Activated naive CD8-positive, alpha-beta T cell treated with anti-CD3 and anti-CD28 coated beads, Interleukin-2, amount 50 U/mL, for 16 hours (primary cell): Measurements from ENCODE around the gene MGAT5B.

Experiments used
- DNase-seq: peaks from one replicate; pipeline ENCODE4 v3.0.0-alpha.2; 2020; ENCODE audit warnings: low read depth, low spot score

MGAT5B gene

DNA sequence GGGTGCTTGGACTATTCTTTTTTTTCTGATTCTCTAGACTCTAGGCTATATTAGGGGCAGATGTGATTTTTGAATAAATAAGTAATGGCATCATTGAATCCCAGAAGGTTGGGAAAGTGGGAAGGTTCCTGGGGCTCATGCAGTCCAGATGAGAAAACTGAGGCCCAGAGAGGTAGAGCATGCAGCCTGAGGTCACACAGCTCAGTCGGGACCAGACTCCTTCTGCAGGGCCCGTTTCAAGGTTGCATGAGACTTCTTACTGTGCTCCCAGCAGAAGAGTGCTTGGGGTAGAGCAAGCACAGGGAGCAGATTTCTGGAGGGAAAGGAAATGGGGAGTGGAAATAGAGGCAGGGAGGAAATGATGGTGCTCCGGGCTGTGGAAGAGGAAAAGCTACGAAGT, 59.8 kb downstream of the MGAT5B start:
- DNase-seq = no peak

DNA sequence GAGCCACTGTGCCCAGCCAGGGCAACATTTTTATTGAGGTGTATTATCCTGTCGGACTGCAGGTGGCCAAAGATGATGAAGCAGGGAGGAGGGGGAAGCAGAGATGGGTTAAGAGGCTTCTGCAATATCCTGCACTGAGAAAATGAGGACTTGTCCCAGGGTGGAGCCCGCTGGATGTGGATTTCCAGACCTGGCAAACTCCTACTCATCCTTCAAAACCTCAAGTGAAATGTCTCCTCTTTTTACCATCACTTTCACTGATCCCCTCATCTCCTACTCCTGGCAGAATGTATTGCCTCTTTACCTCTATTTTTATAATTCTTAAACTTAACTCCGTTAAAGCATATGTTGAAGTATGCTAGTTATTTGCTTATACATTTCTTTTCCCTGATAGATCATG, 60.9 kb downstream of the MGAT5B start:
- DNase-seq = no peak

- DNase-seq = no peak
Measured at GRCh38 chr17:76929601-76930000, 61.4 kb downstream of the MGAT5B start.

- no peak for DNase-seq
Measured at GRCh38 chr17:76930107-76930506, 61.9 kb downstream of the MGAT5B start.

DNA sequence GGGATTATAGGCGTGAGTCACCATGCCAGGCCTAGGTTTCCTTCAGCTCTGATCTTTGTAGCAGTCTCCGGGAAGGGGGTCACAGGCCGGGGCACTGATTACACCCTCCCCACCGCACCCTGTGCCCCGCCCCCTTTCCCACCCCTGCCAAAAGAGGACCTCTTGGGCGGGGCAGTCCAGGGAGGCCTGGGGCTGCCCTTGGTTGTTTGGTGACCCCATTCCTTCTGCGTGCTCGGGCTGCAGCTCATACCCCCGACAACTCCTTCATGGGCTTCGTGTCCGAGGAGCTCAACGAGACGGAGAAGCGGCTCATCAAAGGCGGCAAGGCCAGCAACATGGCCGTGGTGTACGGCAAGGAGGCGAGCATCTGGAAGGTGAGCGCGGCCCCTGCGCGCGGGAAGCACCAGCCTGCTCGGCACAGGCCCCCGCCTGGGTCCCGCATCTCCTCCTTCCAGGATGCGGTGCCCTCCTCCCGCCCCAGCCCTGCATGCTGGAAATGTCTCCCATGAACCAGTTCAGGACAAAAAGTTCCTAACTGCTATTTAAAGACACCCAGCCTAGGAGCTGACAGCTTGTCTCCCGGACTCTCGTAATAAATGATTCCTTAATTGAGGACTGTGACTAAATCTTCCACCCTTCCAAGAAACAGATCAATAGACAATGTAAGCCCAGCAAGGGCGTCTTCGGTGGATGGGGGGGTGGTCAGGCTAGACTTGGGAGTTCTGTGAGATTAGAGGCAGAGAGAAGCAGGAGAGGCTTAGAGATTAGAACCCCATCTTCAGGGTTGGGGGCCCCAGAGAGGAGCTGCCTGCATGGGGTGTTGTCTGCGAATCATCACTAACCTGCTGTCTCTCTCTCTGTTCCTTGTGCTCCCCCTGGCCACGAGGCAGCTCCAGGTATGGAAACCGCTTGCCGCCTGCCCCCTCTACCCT, 64.5 kb downstream of the MGAT5B start:
- no peak for DNase-seq

DNA sequence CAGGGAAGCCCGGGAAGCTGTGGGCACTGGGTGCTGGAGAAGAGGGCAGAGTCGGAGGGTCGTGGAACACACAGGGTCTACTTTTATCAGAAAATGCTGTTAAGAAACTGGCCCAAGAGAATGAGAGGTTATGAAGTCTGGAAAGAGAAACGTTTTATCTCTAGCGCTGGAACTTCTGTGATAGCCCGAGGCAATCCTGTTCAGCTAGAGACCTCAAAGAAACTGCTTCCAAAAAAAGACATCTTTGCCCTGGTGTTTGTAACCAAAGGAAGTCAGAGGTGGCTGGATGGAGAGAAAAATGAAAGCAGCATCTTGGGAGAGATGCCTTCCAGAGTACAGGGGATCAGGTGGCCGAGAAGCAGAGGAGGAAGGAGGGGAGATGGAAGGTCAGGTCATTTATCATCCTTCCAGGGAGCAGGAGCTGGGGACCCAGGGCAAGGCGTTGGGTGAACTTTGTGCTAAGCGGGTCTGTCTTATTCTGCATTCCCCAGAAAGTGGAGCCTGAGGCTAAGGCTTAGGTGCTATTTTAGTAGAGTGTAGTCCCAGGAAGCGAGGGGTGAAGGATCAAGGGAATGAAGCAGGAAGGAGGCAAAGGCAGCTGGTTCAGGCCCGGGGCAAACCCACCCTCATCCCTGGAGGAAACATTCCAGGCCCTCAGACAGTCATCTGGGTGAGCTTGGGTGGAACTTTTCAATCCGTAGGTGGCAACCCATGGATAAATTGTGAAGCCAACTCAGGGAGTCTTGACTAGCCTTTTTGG, 66.5 kb downstream of the MGAT5B start:
- DNase-seq = no peak

GRCh38 chr17:76935331-76935730, 67.1 kb downstream of the MGAT5B start:
- no peak for DNase-seq

DNA sequence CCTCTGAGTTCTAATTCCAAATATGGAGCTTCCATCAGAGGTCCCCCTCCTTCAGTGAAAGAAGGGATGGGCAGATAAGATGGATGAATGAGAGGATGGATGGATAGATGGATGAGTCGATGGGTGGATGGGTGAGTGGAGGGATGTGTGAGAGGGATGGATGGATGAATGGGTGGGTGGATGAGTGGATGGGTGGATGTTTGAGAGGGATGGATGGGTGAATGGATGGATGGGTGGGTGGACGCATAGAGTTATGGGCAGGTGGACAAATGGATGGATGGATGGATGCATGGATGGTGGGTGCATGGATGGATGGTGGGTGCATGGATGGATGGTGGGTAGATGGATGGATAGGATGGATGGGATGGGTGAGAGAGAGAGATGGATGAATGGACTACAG, 69.0 kb downstream of the MGAT5B start:
- DNase-seq = no peak

- no peak for DNase-seq
Measured at GRCh38 chr17:76938009-76938408, 69.8 kb downstream of the MGAT5B start.

GRCh38 chr17:76940295-76940694, 72.1 kb downstream of the MGAT5B start:
- DNase-seq = no peak

GRCh38 chr17:76940738-76941350, 72.6 kb downstream of the MGAT5B start:
- no peak for DNase-seq

DNA sequence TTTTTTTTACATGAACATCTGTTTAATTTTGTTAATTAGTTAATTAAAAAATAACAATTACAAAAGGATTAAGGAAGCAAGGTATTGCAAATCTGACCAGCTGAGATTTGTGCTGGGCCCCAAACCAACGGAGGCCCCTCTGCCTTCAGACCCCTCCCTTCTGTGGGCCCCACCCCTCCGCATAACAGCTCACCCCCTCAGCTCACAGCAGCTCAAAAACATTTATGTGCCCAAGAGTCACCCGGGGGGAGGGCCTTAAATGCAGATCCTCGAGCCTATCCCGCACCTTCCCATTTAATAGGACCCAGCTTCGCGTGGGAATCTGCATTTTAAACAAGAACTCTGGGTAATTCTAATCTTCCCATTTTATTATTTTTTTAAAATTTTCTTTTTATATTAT, 75.0 kb downstream of the MGAT5B start:
- no peak for DNase-seq

DNA sequence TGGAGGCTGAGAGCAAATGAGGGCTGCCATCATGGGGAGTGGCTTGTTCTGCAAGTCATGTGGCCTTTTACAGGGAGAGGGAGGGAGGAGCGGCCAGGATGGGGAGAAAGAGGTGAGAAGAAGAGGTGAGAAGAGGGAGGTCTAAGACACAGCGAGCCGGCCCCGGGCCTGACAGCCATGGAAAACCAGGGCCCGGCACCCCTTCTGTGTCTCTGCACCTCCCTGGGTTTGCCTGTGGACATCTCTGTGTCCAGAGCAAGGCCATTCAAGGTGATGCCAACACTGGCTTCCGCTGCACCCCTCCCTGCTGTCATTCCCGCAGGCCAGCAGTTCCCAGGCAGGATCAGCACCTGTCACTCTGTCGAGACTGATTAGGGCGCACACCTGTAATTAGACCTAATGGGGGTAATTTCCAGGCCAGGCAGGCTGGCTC, 75.6 kb downstream of the MGAT5B start:
- DNase-seq = no peak

DNA sequence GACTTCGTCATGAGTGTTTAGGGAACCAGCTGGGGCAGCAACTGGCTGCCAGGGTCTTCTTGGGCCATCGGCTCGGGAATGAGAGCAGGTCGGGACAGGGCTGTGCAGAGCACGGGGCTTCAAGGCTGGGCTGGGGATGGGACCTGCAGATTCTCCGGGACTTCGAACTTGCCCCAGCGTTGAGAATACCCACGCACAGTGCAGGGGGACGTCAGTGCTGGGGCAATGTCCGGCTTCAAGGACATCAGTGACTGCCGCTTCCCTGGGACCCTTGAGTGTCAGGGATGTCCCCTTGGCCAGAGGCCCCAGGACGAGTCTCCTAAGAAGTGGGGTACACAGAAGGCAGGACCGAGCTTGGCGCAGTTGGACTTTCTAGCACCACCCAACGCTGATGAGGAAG, 76.3 kb downstream of the MGAT5B start:
- no peak for DNase-seq

DNA sequence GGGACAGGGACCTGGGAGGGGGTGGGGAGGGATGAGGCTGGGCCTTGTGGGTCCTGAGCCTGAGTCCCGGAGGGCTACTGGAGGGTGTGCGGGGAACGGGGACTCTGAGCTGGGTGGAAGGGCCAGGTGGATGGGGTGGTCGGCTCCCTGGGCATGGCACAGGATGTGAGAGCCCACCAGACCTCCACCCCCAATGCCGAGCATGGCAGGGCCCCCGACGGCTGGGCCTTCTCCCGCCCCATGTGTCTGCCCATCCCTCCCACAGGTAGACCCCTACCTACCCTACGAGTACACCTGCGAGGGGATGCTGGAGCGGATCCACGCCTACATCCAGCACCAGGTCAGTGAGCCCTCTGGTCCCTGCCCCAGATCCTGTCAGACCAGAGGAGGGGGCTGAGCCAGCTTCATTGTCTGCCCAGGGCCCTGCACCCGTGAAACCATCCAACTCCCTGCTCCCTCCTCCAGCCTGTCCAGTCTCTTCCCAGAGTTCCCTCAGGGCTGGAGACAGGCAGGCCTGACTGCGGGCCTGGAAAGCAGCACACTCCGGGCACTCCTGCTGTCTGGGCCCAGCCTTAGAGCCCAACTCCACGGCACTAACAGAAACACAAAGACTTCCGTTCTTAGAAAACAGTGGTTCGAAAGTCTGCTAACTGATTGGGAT, 78.0 kb downstream of the MGAT5B start:
- no peak for DNase-seq

DNA sequence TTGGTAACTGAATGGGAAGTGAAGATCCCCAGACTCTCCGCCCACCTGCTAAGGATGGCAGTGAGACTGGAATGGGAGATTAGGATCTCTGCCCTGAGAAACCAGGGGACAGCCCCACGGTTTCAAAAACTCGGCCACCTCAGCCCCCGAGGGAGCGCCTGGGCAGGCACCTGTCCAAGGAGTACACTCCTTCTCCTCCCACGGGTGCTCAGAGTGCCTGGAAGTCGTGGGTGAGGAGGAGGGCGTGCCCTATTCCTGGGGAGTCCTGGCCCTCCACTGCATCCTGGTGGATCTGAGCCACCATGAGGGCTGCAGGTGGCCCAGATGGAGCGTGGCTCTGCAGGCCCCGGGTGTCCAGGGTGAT, 78.5 kb downstream of the MGAT5B start:
- DNase-seq = no peak

GRCh38 chr17:76947309-76947708, 79.1 kb downstream of the MGAT5B start:
- no peak for DNase-seq

DNA sequence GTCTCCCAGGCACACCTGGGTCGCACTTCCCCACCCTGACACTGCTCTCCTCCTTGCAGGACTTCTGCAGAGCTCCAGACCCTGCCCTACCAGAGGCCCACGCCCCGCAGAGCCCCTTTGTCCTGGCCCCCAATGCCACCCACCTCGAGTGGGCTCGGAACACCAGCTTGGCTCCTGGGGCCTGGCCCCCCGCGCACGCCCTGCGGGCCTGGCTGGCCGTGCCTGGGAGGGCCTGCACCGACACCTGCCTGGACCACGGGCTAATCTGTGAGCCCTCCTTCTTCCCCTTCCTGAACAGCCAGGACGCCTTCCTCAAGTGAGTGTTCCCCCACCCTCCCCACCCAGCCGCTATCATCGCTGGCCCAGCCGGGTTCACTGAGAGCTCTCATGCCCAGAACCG, 79.6 kb downstream of the MGAT5B start:
- DNase-seq = no peak

DNA sequence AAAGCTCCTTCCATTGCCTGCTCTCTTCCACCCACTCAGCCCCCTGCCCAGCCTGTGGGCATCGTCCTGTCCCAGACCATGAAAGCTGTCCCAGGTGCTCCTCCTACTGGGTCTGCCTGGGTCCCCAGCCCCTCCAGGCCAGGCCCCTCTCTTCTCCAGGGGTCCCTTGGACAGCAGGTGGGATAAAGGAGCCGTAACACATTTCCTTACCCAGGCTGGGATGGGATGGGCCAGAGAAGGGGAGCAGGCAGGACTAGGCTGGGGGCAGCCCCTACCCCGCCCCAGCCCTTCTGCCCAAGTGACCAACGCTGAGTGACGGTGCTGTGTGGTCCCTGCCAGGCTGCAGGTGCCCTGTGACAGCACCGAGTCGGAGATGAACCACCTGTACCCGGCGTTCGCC, 80.1 kb downstream of the MGAT5B start:
- no peak for DNase-seq

- no peak for DNase-seq
Measured at GRCh38 chr17:76948726-76949342, 80.6 kb downstream of the MGAT5B start.

DNA sequence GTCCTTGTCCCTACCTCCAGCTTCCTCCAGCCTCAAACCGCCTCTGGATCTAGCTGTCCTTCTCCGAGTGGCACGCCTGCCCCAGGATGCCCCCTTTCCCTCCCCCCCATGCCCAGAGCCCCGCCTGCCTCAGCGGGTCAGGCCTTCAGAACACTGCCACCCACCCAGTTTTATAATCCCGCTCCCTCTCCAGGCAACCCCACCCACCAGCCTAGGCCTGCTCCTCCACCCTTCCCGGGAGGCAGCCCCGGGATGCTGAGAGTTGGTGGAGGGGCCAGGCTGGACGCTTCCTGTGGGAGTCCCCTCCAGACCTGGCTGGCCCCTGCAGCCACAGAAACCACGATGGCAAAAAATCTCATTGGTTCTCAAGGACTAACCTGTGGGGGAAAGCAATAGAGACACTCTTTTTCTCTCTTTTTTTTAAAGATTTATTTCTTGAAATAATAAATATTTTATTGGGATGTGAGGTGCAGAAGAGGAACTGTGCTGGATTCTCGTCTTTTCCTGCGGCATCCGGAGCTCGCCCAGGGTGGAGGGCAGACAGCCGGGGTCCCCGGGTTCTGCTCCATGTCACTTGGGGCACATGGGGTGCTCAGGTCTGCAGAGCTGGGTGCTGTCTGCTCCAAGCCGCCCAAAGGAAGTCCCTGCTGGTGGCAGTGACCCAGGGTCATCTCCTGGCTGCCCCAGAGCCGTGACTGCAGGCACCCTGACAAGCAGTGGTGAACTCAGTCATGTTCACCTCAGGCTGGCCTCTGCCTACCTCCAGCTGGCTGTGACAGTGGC, 81.9 kb downstream of the MGAT5B start:
- DNase-seq = no peak
